Mesodermal cell (in vitro differentiated cells): ENCODE results near the gene WFDC11.
"Not testable (repeated sequence)": the region's sequence is repeated elsewhere in the genome, so short reads cannot be mapped to it uniquely, and the experiment has no call there.

Experiments
- H3K27ac ChIP-seq: 2 replicates; pipeline ENCODE4 v1.7.0; 2013; ENCODE audit warnings: mild to moderate bottlenecking, low read depth, low read length, moderate library complexity; ENCODE audit not compliant: severe bottlenecking
- H3K36me3 ChIP-seq: 2 replicates; pipeline ENCODE4 v1.7.1; 2013; ENCODE audit warnings: mild to moderate bottlenecking, low read length, moderate library complexity; ENCODE audit not compliant: control insufficient read depth, insufficient read depth
- H3K4me1 ChIP-seq: one replicate; pipeline ENCODE4 v1.7.1; 2013; ENCODE audit warnings: mild to moderate bottlenecking, low read length; ENCODE audit not compliant: insufficient read depth, control insufficient read depth, poor library complexity, severe bottlenecking
- H3K4me3 ChIP-seq: 2 replicates; pipeline ENCODE4 v1.7.0; 2013; ENCODE audit warnings: low read length, control low read depth, mild to moderate bottlenecking; ENCODE audit not compliant: insufficient read depth, poor library complexity, severe bottlenecking; ENCODE audit errors: extremely low read depth
- H3K9me3 ChIP-seq: 2 replicates; pipeline ENCODE4 v1.7.1; 2013; ENCODE audit warnings: mild to moderate bottlenecking, low read length, moderate library complexity; ENCODE audit not compliant: control insufficient read depth
- WGBS, 2 experiments: methylation state at CpG; one replicate each; pipeline ENCODE4 v1.1.5; 2013; ENCODE audit warnings: missing lambda C conversion rate in 2 of 2; ENCODE audit not compliant: insufficient coverage in 2 of 2; 5-methylcytosine and 5-hydroxymethylcytosine counted together

WFDC11 gene

GRCh38 chr20:45651726-45652125 is 18.3 kb downstream of the WFDC11 start:
- H3K4me1 ChIP-seq, H3K9me3 ChIP-seq, H3K4me3 ChIP-seq, H3K36me3 ChIP-seq, H3K27ac ChIP-seq: not testable (repeated sequence)
- WGBS, 2 experiments, result 85 to 86% methylated on average over 5 to 7 of the region's 7 CpGs

- H3K9me3 ChIP-seq, result no peaks in the 10 kb centered on the region
- no peak overlapping the region for H3K4me3 ChIP-seq
- no peaks in the 10 kb centered on the region for H3K4me1 ChIP-seq
- no peaks in the 10 kb centered on the region for H3K36me3 ChIP-seq
- WGBS, 2 experiments, result 87 to 89% methylated on average over 5 to 6 of the region's 6 CpGs
- H3K27ac ChIP-seq, result no peak overlapping the region
Observed at GRCh38 chr20:45649312-45649863, 20.7 kb downstream of the WFDC11 start.

- Histone ChIP-seq H3K36me3 (no peaks in the 10 kb centered on the region), H3K9me3 (no peaks in the 10 kb centered on the region), H3K27ac (no peak overlapping the region), H3K4me1 (no peaks in the 10 kb centered on the region), H3K4me3 (no peak overlapping the region)
- WGBS, 2 experiments, result 83 to 89% methylated on average over 1 of the region's 1 CpG
Observed at GRCh38 chr20:45647441-45648050, 22.5 kb downstream of the WFDC11 start.

- Histone ChIP-seq H3K36me3 (no peaks in the 10 kb centered on the region), H3K4me3 (no peak overlapping the region), H3K4me1 (no peaks in the 10 kb centered on the region), H3K9me3 (no peaks in the 10 kb centered on the region), H3K27ac (no peak overlapping the region)
- WGBS, 2 experiments, result 87 to 98% methylated on average over 3 of the region's 3 CpGs
Observed at GRCh38 chr20:45646875-45647274, 23.2 kb downstream of the WFDC11 start.

GRCh38 chr20:45645869-45646268 is 24.2 kb downstream of the WFDC11 start:
- H3K4me3 ChIP-seq, H3K4me1 ChIP-seq, H3K27ac ChIP-seq, H3K36me3 ChIP-seq, H3K9me3 ChIP-seq: not testable (repeated sequence)
- 94 to 100% methylated on average over 1 to 7 of the region's 28 CpGs for WGBS, 2 experiments

GRCh38 chr20:45641076-45641475 is 29.0 kb downstream of the WFDC11 start:
- H3K4me3 ChIP-seq, H3K27ac ChIP-seq, H3K9me3 ChIP-seq, H3K36me3 ChIP-seq, H3K4me1 ChIP-seq: not testable (repeated sequence)
- 98 to 100% methylated on average over 1 to 12 of the region's 24 CpGs for WGBS, 2 experiments

- no peaks in the 10 kb centered on the region for H3K36me3 ChIP-seq
- H3K27ac ChIP-seq, result no peak overlapping the region
- WGBS, 2 experiments, result 100% methylated on average over 1 to 4 of the region's 5 CpGs
- H3K4me3 ChIP-seq, result no peak overlapping the region
- H3K9me3 ChIP-seq, result no peaks in the 10 kb centered on the region
- H3K4me1 ChIP-seq, result no peaks in the 10 kb centered on the region
Observed at GRCh38 chr20:45639687-45640086, 30.4 kb downstream of the WFDC11 start.

- Histone ChIP-seq H3K4me3 (no peak overlapping the region), H3K27ac (no peak overlapping the region), H3K36me3 (no peaks in the 10 kb centered on the region), H3K4me1 (no peaks in the 10 kb centered on the region), H3K9me3 (no peaks in the 10 kb centered on the region)
- 77 to 88% methylated on average over 1 of the region's 1 CpG for WGBS, 2 experiments
Observed at GRCh38 chr20:45636513-45636912, 33.5 kb downstream of the WFDC11 start.

- 92% methylated on average over 2 of the region's 4 CpGs; no CpG with 5 or more reads in 1 of the 2 experiments for WGBS, 2 experiments
- no peaks in the 10 kb centered on the region for H3K36me3 ChIP-seq
- no peaks in the 10 kb centered on the region for H3K9me3 ChIP-seq
- no peak within 1 kb of the TSS for H3K4me3 ChIP-seq
- H3K4me1 ChIP-seq, result peaks cover 3% of the 10 kb centered on the region
- H3K27ac ChIP-seq, result no peak within 1 kb of the TSS
Observed at GRCh38 chr20:45631184-45631583, 38.9 kb downstream of the WFDC11 start, which contains the start of gene WFDC9. WFDC9 (minus strand) TSS chr20:45631284; CDS start chr20:45610181, 21,103 bp downstream.

- Histone ChIP-seq H3K4me3 (no peak overlapping the region), H3K36me3 (no peaks in the 10 kb centered on the region), H3K4me1 (peaks cover 3% of the 10 kb centered on the region), H3K27ac (no peak overlapping the region), H3K9me3 (no peaks in the 10 kb centered on the region)
Observed at GRCh38 chr20:45630371-45630770, 39.7 kb downstream of the WFDC11 start.

GRCh38 chr20:45629496-45630100 is 40.4 kb downstream of the WFDC11 start, which contains the start of gene WFDC10A:
WFDC10A (plus strand) TSS chr20:45629739; CDS start chr20:45629814, 75 bp downstream.
- H3K27ac ChIP-seq, result no peak within 1 kb of the TSS
- H3K4me1 ChIP-seq, result peaks cover 3% of the 10 kb centered on the region
- H3K4me3 ChIP-seq, result no peak within 1 kb of the TSS
- no peaks in the 10 kb centered on the region for H3K36me3 ChIP-seq
- H3K9me3 ChIP-seq, result no peaks in the 10 kb centered on the region
- 11 to 20% methylated on average over 3 to 5 of the region's 9 CpGs for WGBS, 2 experiments
